GM19468 (cell line): ENCODE measurements around the gene CENPQ.
"Not testable (repeated sequence)": the region's sequence is repeated elsewhere in the genome, so short reads cannot be mapped to it uniquely, and the experiment has no call there.

Source experiments
- ATAC-seq: cut with Tn5 transposase; IDR thresholded peaks from one replicate; pipeline ENCODE4 v1.9.1; 2021; ENCODE audit warnings: mild to moderate bottlenecking, moderate library complexity, moderate number of reproducible peaks; ENCODE audit not compliant: unreplicated experiment; ENCODE audit errors: extremely low read depth

CENPQ gene

GRCh38 chr6:49462927-49463611 is at the start of gene CENPQ, which contains the start of gene MMUT:
TSS of gene CENPQ (plus strand) at chr6:49463370. CDS start at chr6:49470177, 6,807 bp downstream.
TSS of gene MMUT (minus strand) at chr6:49463253. CDS start at chr6:49459466, 3,787 bp downstream.
- peak; percentile 98 for ATAC-seq

GRCh38 chr6:49415358-49415757 is 47.8 kb upstream of the CENPQ start:
- no peak for ATAC-seq

GRCh38 chr6:49416195-49416594 is 47.0 kb upstream of the CENPQ start:
- ATAC-seq: no peak

GRCh38 chr6:49423817-49424216 is 39.4 kb upstream of the CENPQ start:
- no peak for ATAC-seq

- ATAC-seq: no peak
Observed at GRCh38 chr6:49430187-49430586, 33.0 kb upstream of the CENPQ start.

GRCh38 chr6:49430866-49431265 is 32.3 kb upstream of the CENPQ start:
- no peak for ATAC-seq

- ATAC-seq: no peak
Observed at GRCh38 chr6:49453221-49453620, 9.9 kb upstream of the CENPQ start.

GRCh38 chr6:49454787-49455709 is 8.1 kb upstream of the CENPQ start:
- no peak for ATAC-seq

- ATAC-seq: no peak
Observed at GRCh38 chr6:49457771-49458170, 5.4 kb upstream of the CENPQ start.

- ATAC-seq: no peak
Observed at GRCh38 chr6:49462071-49462470, 1.1 kb upstream of the CENPQ start.

GRCh38 chr6:49462599-49462926 is 607 bp upstream of the CENPQ start:
- no peak for ATAC-seq

GRCh38 chr6:49463612-49463967 is 420 bp downstream of the CENPQ start:
- no peak for ATAC-seq

GRCh38 chr6:49464691-49465090 is 1.5 kb downstream of the CENPQ start:
- no peak for ATAC-seq

- ATAC-seq: no peak
Observed at GRCh38 chr6:49468042-49468441, 4.9 kb downstream of the CENPQ start.

GRCh38 chr6:49476564-49476963 is 13.4 kb downstream of the CENPQ start:
- not testable (repeated sequence) for ATAC-seq

GRCh38 chr6:49479308-49479970 is 16.3 kb downstream of the CENPQ start:
- ATAC-seq: no peak

- ATAC-seq: not testable (repeated sequence)
Observed at GRCh38 chr6:49481846-49482245, 18.7 kb downstream of the CENPQ start.

GRCh38 chr6:49483380-49483779 is 20.2 kb downstream of the CENPQ start:
- not testable (repeated sequence) for ATAC-seq

GRCh38 chr6:49490633-49491032 is 27.5 kb downstream of the CENPQ start:
- no peak for ATAC-seq

- ATAC-seq: no peak
Observed at GRCh38 chr6:49497304-49497703, 34.1 kb downstream of the CENPQ start.

- no peak for ATAC-seq
Observed at GRCh38 chr6:49499126-49499525, 36.0 kb downstream of the CENPQ start.
